Measurements from ENCODE around the gene USP43. TPM values are rescaled to one million over a fixed set of nuclear protein-coding genes. Genes with fewer than 3 reads are reported as not detected.

The USP43 gene
- total RNA-seq, 4 donors from 2014 or later = 4.7 to 13.8 (median 10.1) TPM

DNA sequence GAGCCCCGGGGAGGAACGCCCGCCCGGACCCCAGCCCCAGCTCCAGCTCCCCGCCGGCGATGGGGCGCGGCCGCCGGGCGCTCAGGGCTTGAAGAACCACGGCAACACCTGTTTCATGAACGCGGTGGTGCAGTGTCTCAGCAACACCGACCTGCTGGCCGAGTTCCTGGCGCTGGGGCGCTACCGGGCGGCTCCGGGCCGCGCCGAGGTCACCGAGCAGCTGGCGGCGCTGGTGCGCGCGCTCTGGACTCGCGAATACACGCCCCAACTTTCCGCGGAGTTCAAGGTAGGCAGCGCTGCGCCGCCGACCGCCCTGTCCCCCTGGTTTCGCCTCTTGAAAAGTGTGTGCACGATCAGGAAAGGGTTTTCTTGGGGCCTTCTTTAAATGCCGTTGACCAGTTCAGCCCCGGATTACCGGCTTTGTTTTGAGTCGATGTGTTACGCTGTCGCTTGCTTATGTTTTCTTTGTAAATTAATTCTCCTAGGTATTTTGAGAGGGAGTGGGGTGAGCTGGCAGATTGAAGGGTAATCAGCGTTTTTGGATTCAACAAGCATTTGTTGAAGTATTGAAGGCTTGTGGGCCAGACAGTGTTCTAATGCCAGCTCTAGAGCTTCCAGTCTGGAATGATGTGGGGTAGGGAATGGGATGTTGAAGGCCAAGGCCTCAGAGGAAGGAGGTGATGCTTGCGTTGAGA, 681 bp downstream of the USP43 start:
- TF ChIP-seq, protein P1, sequence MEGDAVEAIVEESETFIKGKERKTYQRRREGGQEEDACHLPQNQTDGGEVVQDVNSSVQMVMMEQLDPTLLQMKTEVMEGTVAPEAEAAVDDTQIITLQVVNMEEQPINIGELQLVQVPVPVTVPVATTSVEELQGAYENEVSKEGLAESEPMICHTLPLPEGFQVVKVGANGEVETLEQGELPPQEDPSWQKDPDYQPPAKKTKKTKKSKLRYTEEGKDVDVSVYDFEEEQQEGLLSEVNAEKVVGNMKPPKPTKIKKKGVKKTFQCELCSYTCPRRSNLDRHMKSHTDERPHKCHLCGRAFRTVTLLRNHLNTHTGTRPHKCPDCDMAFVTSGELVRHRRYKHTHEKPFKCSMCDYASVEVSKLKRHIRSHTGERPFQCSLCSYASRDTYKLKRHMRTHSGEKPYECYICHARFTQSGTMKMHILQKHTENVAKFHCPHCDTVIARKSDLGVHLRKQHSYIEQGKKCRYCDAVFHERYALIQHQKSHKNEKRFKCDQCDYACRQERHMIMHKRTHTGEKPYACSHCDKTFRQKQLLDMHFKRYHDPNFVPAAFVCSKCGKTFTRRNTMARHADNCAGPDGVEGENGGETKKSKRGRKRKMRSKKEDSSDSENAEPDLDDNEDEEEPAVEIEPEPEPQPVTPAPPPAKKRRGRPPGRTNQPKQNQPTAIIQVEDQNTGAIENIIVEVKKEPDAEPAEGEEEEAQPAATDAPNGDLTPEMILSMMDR (IDR thresholded peaks at IDR 0.05) = peak in 1 of 6 experiments; percentile 19
- TF ChIP-seq POLR2A (IDR thresholded peaks at IDR 0.05) = no peak
- no peak for DNase-seq
- WGBS, 2 donors = 12 to 13% methylated on average over 11 of the region's 51 CpGs
- intact Hi-C loops (cut with DNase I) = no loop called here
- peak overlapping the region; percentile 86 to 98 (median 91) for H3K27ac ChIP-seq
- H3K27me3 ChIP-seq = peaks cover 0 to 52% (median 0%) of the 10 kb centered on the region in 4 donors
- peaks cover 0 to 38% (median 8%) of the 10 kb centered on the region in 3 donors for H3K4me1 ChIP-seq
- no peaks in the 10 kb centered on the region for H3K36me3 ChIP-seq
- no peaks in the 10 kb centered on the region for H3K9me3 ChIP-seq
- H3K4me3 ChIP-seq = peak overlapping the region; percentile 63 to 81 (median 78)

DNA sequence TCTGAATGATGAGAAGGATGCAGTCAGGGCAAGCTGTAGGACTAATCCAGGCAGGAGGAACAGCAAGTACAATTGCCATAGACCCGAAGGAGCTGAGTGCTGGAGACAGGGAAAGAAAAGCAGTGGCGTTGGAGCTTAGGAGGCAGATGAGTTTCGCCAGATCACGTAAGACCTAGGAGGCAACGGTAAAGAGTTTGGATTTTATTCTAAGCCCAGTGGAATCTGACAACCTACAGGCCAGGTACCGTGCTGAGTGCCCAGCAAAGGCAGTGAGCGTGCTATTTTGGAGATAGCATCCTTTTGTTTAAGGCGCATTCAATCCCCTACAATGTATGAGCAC, 1.2 kb downstream of the USP43 start:
- Histone ChIP-seq H3K36me3 (no peaks in the 10 kb centered on the region), H3K27ac (peak overlapping the region; percentile 86 to 98 (median 91)), H3K27me3 (peaks cover 0 to 55% (median 0%) of the 10 kb centered on the region in 4 donors), H3K4me3 (peak overlapping the region; percentile 63 to 81 (median 78)), H3K9me3 (no peaks in the 10 kb centered on the region), H3K4me1 (peaks cover 0 to 38% (median 8%) of the 10 kb centered on the region in 3 donors)
- TF ChIP-seq, protein P1 (IDR thresholded peaks at IDR 0.05) = no peak
- no peak for TF ChIP-seq POLR2A (IDR thresholded peaks at IDR 0.05)
- intact Hi-C loops (cut with DNase I) = no loop called here
- WGBS, 2 donors = 45 to 58% methylated on average over 7 of the region's 8 CpGs
- no peak for DNase-seq

DNA sequence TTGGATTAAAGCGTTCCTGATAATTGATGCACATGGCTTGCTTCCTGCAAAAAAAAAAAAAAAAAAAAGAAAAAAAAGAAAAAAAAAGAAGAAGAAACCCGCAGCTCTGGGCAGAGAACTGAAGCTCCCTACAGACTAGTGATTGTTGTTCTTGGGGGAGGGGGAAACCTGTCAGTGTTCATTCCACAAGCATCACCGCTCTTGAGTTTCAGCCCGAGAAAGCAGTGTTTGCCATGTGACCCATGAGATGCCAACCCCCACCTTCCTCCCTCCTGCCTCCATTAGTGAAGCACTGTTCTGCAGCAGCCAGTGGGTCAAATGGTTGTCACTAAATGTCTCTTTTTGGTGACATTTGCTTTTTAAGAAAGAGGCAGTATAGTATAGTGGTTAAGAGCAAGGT, 1.7 kb downstream of the USP43 start:
- Histone ChIP-seq H3K27me3 (peaks cover 0 to 55% (median 0%) of the 10 kb centered on the region in 4 donors), H3K36me3 (no peaks in the 10 kb centered on the region), H3K4me3 (peak overlapping the region in 1 of 4 donors; percentile 81), H3K27ac (no peak overlapping the region), H3K9me3 (no peaks in the 10 kb centered on the region), H3K4me1 (peaks cover 0 to 38% (median 8%) of the 10 kb centered on the region in 3 donors)
- intact Hi-C loops (cut with DNase I) = no loop called here
- no peak for TF ChIP-seq POLR2A (IDR thresholded peaks at IDR 0.05)
- TF ChIP-seq, protein P1 (IDR thresholded peaks at IDR 0.05) = no peak
- no peak for DNase-seq
- WGBS, 2 donors = 41 to 52% methylated on average over 3 to 4 of the region's 4 CpGs

DNA sequence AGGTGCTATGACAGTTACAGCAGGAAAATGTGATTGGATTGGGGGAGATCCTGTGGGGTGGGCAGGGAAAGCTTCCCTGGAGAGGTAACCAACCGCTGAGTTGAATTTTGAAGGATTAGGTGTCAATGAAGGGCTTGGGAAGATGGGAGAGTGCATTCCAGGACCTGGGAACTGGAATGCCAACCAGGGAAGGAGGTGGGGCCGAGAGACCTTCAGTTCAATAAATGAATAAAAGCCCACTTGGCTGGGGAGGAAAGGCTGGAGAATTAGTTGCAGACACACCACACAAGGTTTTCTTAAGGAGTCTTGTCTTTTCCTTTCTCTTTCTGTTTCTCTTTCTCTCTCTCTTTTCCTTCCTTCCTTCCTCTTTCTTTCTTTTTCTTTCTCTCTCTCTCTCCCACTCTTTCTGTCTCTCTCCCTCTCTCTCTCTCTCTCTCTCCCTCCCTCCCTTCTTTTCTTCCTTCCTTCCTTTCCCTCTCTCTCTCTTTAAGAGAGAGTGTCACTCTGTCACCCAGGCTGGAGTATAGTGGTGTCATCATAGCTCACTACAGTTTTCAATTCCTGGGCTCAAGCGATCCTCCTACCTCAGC, 3.3 kb downstream of the USP43 start:
- no peak for TF ChIP-seq POLR2A (IDR thresholded peaks at IDR 0.05)
- TF ChIP-seq, protein P1 (IDR thresholded peaks at IDR 0.05) = no peak
- Histone ChIP-seq H3K27ac (no peak overlapping the region), H3K4me3 (no peak overlapping the region), H3K4me1 (peaks cover 0 to 38% (median 8%) of the 10 kb centered on the region in 3 donors), H3K27me3 (peaks cover 0 to 64% (median 0%) of the 10 kb centered on the region in 4 donors), H3K36me3 (no peaks in the 10 kb centered on the region), H3K9me3 (no peaks in the 10 kb centered on the region)
- no peak for DNase-seq
- intact Hi-C loops (cut with DNase I) = no loop called here
- 74 to 79% methylated on average over 3 of the region's 3 CpGs for WGBS, 2 donors

DNA sequence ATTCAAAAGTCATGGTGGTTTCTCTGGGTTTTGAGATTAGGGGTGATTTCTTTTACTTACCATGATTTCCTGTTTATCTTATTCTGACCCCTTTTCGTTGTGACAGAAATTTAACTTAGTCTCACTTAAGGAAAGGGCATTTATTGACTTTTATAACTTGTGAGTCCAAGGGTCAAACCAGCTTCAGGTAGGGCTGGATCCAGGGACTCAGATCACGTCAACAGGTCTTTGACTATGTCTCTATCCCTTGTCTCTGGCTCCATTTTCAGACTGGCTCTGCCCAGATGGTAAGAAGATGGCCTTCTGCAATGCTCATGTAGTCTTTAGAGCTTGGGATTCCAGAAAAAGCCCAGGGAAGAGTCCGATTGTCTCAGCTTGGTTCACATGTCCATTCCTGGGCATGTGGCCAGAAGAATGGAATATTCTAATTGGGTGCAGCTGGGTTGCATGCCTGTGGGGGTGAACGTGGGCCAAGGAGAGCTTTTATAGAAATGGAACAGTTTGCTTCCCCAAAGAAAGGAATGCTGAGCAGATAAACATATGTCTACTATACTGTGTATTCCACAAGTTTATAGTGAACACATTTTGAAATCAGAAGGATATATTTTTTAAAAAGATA, 13.4 kb downstream of the USP43 start:
- no peak overlapping the region for H3K27ac ChIP-seq
- no peak for DNase-seq
- TF ChIP-seq, protein P1 (IDR thresholded peaks at IDR 0.05) = no peak
- TF ChIP-seq POLR2A (IDR thresholded peaks at IDR 0.05) = no peak
- intact Hi-C loops (cut with DNase I) = no loop called here
- no peaks in the 10 kb centered on the region for H3K36me3 ChIP-seq
- H3K9me3 ChIP-seq = no peaks in the 10 kb centered on the region
- peaks cover 0 to 2% (median 0%) of the 10 kb centered on the region in 4 donors for H3K27me3 ChIP-seq
- WGBS, 2 donors = 51 to 56% methylated on average over 2 to 4 of the region's 4 CpGs
- H3K4me3 ChIP-seq = no peak overlapping the region
- no peaks in the 10 kb centered on the region for H3K4me1 ChIP-seq
